ENCODE results near the gene PRKCA.
A peak's percentile ranks its signal among the peaks of the same experiment; 100 is the strongest.
"Not testable (repeated sequence)": the region's sequence is repeated elsewhere in the genome, so short reads cannot be mapped to it uniquely, and the experiment has no call there.

PRKCA gene

DNA sequence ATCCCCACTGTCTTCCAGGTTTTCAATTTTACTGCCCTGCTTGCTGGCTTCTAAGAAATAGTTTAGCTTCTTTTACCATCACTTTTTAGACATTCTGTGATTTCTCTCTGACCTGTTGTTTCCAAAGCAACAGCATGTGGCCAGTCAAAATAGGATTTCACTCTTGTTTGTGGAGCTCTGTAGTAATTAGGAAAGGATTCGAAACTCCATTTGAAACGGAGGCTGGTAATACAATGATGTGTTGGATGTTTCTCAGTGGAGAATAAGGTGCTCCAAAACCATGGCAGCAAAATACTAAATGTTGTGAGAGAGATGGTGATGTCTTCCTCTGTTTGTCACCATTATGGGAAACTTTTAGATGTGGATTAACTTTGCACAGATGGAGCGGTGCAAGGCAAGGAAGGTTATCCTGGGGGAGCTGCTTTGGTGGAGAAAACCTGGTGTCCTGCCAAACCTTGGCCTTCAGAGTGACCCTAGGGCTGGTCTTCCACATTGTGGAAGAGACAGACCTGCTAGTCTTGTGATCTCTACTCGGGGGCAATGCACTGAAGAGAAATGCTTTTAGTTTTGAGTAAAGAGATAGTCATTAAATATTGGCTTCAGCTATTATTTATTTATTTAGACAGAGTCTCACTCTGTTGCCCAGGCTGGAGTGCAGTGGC is 79.4 kb downstream of the PRKCA start:
- no peak for DNase-seq (ENCODE audit: low spot score)

DNA sequence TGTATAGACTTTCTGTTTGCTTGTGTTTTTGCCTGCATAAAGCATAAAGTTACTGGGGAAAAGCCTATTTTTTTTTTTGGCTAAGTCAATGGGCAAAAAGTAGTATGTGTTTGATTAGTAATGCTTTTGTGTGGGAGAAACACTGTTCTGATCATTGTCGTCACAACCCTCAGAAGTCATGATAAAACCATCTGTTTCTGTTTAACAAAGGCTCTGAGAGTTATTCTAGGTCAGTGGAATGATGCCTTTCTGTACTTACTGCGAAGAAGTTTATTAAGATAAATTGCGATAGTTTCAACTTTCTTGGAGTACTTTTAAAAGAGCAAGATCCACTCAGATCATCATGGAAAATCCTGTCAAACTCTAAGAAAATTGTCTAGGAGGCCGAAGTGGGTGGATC is 80.9 kb downstream of the PRKCA start:
- no peak for DNase-seq (ENCODE audit: low spot score)

DNA sequence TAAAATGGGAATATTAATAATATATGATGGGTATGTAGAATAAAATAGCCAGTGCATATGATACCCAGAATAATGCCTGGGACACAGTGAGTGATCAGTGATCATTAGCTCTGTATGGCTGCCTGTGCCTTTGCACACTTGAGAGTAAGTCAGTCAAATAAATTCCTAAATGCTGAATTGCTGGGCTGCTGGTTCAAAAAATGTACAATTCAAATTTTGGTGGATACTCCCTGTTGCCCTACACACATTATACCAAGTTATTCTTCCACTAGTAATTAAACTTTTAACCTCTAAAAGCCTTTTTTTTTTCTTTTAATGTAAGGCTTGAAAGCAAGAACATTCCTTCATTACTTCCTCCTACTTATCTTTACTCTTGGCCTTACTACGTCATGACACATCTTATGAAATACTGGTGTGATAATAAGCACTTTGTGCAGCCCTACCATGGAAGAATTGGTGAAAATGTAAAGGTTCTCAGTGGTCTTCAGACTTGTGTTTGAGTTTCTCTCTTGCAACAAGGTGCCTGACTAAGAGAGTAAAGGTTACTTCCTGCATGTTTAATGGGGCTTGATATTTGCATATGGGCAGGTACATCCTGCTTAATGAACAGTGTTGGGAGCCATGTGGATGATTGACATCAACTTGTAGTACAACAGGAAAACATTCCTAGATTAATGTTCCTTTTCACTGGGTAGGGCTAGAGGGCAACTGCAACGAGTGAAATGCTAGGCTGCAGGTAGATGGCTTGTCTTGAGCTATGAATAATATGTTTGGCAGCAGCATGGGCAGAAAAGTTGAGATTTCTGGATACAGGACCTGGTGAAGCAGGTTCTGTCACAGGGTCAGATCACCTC is 84.3 kb downstream of the PRKCA start:
- no peak for DNase-seq (ENCODE audit: low spot score)

DNA sequence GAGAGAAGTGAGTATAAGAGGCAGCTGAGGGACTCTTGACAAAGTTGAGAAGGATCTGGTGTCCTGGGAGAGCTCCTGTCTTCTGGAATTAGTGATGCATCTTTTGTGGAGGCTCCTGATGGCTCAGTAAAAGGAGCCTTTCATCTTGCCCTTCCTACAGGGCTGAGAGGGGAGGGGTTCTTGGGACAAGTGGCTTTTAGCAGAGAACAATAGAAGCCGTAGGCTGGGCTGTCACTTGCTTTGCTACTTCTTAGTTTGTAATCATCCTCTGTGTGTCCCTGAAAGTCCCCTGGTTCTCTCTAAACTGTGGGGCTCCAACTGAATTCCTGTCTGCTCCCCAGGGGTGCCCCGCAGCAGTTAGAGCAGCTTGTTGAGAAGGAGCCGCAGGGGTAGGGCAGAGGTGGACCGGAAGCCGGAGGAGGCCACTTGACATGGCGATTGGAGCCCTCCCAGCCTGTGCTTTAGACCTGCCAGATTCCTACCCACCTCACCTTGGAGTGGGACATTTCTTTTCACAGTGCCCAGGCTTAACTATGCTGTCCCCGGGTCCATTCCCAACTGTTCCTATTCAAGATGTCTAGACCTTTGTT is 85.1 kb downstream of the PRKCA start:
- no peak for DNase-seq (ENCODE audit: low spot score)

DNA sequence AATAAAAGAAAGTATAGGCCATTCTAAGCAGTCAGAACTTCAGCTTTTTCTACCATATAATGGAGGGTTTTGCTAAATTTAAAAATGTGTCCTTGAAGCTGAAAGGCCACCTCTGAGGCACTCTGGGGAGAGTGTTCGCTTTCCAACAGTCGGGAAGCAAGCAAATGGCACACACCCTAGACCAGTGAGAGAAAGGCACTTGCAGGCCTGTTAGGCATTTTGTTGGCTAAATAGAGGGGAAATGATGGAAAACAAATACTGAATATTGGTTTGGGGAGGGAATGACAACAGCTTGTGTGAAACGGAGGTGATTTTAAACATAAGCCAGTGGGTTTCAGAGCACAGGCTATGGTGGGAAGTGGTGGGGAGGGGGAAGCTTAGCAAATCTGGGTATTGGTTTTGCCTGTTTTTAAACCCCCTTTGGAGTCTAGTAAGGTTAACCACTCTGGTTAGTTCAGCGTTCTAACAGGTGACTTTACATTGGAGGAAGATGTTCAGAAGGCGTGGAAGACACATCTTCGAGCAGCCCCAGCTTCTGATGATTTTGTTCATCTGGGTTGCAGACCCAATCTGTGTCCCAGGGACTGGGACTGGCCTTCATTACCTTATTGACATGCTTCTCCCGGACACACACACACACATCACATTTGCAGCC is 90.5 kb downstream of the PRKCA start:
- DNase-seq (ENCODE audit: low spot score) = no peak

DNA sequence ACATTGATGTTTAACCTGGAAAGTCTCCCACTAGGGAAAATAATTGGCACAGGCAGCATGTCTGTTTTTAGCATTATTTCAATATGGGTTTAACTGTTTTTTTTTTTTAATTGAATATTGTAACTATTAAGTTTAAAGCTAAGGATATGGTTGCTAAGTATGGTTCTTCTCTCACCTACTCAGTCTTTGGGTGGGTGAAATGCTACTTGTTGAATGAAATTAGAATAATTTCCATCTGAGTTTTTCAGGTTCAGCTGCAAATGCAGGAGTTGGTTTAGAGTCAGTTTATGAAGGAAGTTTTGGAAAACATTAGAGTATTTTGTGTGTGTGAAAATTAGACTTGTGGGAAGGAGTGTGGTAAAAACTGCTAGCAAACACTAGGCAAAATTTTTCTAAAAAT is 93.5 kb downstream of the PRKCA start:
- DNase-seq (ENCODE audit: low spot score) = no peak

DNA sequence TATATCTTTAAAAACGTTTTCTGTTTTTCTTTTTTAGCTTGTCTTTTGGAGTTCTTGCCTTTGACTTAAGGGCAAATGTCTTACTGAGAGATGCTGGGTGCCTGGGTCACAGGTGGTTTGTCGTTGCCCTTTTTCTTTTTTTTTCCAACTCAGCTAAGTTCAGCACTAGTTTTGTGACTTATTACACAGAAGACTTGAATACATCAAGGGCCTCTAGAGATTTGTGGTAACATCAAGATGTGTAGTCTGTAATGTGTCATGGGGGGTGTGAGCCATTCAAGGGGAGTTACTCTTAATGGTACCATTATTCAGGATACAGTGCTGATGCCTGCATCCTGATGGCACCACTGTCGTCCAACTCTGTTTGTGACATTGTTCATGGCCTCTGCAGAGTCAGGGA is 95.1 kb downstream of the PRKCA start:
- DNase-seq (ENCODE audit: low spot score) = no peak

DNA sequence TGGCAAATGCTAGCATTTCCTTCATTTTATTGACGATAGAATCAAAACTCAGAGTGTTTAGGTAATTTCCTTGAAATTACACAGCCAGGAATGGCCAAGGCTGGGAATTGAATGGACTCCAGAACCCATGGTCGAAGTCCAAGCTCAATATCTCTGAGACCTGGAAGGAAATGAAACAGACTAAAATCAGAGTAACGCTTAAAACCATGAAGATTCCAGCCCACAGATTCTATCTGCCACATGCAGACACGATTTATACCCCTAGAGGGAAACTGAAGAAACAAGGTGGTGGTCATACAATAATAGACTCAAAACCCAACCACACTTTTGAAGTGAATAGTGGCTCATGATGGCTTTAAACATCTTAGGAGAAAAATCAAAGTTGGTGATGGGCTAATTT is 95.6 kb downstream of the PRKCA start:
- peak; percentile 68 for DNase-seq (ENCODE audit: low spot score)

DNA sequence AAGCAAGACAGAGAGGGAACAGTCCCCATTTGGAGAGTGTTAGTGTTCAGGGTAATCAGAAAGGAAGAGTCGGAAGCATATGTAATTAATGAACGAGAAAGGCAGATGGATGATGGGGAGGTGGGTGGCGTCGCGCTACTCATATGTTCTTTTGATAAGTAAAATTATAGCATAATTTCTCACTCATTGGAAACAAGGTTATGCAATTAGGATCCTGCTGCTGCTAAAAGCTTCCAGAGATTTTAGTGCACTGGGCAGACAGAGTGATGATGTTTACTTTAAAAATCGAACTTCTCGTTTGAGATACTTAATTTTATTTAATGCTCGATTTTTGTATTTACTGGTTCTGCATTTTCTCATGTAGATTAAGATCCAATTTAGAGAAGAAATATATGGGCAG is 96.2 kb downstream of the PRKCA start:
- DNase-seq (ENCODE audit: low spot score) = peak; percentile 79

DNA sequence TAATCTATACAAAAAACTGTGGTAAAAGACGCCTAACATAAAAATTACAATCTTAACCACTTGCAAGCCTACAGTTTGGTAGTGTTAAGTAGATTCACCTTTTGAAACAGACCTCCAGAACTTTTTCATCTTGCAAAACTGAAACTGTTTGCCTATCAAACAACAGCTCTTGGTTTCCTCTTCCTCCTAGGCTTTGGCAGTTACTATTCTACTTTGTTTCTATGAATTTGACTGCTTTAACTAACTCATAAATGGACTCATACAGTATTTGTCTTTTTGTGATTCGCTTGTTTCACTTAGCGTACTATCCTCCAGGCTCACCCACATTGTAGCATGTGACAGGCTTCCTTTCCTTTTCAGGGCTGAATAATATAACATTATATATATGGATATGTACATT is 97.0 kb downstream of the PRKCA start:
- no peak for DNase-seq (ENCODE audit: low spot score)

DNA sequence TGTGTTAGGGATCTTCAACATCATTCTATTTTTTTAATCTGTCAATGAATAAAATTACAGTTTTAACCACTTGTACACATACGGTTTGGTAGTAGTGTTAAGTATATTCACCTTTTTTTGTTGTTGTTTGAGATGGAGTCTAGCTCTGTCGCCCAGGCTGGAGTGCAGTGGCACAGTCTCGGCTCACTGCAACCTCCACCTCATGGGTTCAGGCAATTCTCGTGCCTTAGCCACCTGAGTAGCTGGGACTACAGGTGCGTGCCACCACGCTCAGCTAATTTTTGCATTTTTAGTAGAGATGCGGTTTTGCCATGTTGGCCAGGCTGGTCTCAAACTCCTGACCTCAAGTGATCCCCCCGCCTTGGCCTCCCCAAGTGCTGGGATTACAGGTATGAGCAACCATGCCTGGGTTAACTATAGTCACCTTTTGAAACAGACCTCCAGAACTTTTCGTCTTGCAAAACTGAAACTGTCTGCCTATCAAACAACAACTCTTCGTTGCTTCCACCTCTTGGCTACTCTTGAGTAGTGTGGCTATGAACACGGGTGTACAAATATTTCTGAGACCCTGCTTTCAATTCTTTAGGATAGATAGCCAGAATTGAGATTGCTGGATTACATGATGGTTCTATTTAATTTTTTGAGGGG is 97.8 kb downstream of the PRKCA start:
- not testable (repeated sequence) for DNase-seq (ENCODE audit: low spot score)

DNA sequence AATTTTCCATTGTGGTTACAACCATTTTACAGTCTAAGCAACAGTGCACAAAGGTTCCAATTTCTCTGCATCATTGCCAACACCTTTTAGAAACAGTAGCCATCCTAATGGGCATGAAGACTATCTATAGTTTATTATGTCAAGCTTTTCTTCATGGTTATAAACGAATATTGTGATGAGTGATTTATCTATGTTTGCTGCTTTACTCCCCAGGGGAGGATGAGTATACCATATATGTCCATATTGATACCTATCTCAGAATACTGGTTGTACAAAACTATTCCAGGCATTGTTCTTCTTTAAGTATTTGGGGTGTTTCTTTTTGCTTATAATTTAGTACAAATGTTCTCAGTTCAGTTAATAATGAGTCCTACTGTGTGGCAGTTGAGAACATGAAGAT is 98.3 kb downstream of the PRKCA start:
- no peak for DNase-seq (ENCODE audit: low spot score)

DNA sequence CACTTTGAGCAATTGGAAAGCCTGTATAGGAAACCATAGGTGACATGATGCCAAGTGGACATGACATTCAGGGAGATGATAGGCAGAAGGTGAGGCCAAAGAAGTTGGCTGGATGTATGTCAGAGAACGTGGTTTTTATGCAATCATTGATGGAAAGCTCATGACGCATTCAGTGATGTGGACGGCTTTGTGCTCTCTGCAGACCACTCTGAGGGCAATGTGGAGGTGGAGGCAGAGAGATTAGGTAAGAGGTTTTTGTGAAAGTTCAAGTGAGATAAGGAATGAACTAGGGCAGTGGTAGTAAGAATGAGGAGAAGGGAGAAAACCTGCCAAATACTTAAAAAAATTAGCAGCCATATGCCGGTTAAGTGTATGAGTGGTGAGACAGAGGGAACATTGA is 99.0 kb downstream of the PRKCA start:
- no peak for DNase-seq (ENCODE audit: low spot score)

DNA sequence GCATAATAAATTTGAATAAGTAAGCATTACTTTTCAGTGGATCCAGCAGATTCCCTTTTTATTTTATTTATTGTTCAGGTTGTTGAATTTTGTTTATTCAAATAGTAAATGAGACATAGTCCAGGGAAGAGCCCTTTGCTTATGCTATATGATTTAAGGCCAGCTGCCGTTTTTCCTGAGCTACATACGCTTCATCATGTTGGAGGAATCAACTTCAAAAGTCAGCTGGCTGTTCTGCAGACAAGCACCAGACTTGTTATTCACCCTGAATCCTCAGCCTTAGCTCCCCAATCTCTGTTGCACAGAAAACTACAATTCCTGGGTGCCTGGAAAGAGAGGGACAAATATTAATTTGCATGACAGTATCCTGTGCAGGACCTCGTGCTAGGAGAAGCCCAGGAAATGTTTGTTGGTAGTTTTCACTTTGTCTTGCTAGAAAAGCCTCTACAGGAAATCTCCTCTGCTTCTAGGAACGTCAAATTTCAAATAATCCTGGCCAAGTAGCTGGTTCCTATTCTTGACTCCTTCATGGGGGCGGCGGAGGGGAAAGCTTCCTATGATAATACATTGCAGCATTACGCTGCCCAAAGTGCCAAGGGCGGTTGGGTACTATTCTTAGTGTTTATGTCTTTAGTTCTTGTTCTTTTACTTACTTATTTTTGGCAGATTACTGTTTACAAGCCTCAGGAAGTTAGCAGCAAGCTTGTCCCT is 101.6 kb downstream of the PRKCA start:
- DNase-seq (ENCODE audit: low spot score) = no peak

DNA sequence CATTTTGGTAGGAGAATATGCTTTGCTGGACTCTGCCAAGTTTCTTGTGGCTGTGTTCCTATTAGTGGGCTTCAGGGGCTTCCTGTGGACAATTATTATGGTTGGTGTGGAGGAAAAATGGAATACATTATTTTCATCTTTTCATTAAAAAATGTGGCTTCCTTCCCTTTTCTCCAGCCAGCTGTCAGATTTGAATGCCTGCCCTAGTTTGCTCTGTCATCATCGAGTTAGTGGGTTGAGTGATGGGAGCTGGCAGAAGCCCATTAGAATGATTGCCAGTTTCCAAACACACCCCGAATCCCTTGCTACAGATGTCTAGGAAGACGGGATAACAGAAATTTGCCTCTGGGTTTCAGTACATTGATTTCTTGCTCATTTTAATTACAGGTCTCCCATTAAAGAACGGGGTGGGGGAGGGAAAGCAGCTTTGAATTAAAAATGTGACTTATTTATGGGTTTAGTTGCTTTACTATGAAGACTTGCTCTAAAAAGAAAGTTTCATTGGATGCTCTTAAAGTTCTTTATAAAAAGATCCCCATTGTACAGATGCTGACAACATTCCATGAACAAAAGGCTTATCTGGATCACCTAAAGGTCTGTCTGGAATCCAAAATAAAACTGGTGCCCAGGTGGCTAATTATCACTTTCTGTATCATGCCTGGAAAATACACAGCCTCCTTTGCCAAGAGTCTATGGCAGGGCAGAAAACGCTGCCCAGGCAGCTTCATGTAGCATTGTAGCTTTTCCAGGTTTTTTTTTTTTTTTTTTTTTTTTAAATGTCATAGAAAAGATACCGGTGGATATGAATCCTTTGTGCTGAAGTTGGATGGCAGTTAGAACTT is 103.6 kb downstream of the PRKCA start:
- DNase-seq (ENCODE audit: low spot score) = no peak

DNA sequence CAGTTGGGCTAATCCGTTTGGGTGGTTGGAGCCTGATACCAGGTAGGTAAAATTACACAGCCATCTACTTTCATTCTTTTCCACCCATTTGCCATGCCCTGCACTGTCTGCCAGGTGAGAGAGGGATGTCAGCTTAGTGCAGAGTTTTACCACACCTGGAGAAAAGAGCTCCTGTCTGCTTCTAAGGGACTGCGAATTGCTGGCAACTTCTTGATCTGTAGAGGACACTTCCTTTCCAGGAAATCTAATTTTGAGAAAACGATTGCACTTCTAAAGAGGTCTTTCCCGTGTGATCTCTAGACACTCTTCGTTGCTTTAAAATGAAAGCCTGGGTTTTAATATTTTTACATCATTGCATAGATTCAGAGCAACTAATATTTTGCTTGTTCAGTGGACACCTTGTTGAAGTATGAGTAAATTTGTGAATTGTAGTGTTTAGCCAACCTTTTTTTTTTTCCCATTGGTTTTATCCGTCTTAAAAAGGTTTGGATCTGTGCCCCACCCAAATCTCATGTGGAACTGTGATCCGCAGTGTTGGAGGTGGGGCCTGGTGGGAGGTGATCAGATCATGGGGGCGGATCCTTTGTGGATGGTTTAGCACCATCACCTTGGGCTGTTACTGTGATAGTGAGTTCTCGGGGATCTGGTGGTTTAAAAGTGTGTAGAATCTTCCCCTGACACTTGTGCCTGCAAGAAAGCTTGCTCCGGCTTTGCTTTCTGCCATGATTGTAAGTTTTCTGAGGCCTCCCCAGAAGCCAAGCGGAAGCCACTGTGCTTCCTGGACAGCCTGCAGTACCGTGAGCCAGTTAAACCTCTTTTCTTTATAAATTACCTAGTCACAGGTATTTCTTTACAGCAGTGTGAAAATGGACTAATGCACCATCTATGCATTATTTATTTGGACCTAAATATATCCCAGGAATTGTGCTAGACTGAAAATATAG is 104.6 kb downstream of the PRKCA start:
- peak; percentile 45 for DNase-seq (ENCODE audit: low spot score)

DNA sequence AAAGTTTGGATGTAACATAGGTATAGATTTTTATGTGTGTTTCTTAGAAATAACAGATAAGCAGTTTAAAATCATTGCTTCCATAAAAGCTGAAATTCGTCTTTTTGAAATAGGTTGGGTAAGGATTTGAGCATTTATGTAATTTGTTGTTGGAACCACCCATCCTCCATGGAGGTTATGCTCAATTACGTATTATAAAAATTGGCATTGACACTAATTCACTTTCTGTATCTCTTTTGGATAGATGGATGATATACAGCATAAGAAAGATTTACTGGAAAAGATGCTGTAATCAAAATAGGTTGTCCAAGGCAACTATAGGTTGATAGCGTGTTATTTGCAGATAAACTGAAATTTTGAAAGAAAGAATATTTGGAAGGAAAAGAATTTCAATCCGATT is 105.5 kb downstream of the PRKCA start:
- DNase-seq (ENCODE audit: low spot score) = peak; percentile 79

DNA sequence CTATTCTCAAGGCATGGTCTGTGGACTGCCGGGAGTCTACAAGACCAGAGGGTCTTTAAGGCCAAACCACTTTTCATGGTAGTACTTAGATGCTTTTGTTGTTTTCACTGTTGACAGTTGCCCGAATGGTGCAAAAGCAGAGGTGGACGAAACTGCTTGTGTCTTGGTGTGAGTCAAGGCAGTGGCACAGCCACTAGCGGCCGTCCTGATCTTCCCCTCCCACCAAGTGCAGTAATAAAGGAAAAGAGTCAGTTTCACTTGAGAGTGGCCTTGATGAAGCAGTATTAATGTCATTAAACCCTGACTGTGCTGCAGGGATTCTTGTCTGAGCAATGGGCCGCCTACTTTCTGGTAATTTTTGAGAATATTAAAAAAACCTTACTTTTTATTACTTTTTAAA is 109.1 kb downstream of the PRKCA start:
- DNase-seq (ENCODE audit: low spot score) = no peak
